SK-N-SH (cell line): ENCODE results near the gene EIF4E1B. TPM values are rescaled to one million over a fixed set of nuclear protein-coding genes. Genes with fewer than 3 reads are reported as not detected.

Source experiments
- CTCF ChIA-PET: fragments of 300-600, 350-600 bp; formaldehyde crosslinking; extraction: SDS; loops from one replicate; lab custom pipeline; 2021; lab: Yijun Ruan, JAX
- POLR2A ChIA-PET: fragments of 350-600 bp; sonication (Branson Sonifier 250); formaldehyde crosslinking; extraction: SDS; loops from one replicate; lab custom pipeline; 2020; ENCODE audit warnings: antibody characterized with exemption, inconsistent platforms; lab: Yijun Ruan, JAX
- DNase-seq: peaks from one replicate; pipeline ENCODE4 v3.0.0; 2012
- H2AFZ ChIP-seq: fragments of 200-600 bp; sonication (generic); 2 replicates; pipeline ENCODE4 v1.8.1; 2016; ENCODE audit warnings: antibody characterized with exemption, mild to moderate bottlenecking, low read depth
- H3F3A ChIP-seq: fragments of 200-600 bp; sonication (generic); replicated peaks from 2 replicates; pipeline ENCODE3; 2016; ENCODE audit warnings: antibody characterized with exemption, mild to moderate bottlenecking; ENCODE audit not compliant: insufficient read depth
- H3K27ac ChIP-seq, 2 experiments: fragments of 200-500 bp in 1 of 2; fragments of 200-600 bp in 1 of 2; sonication (Bioruptor generic) in 1 of 2; sonication (generic), shearing (Covaris generic) in 1 of 2; 2 replicates each; pipeline versions ENCODE4 v1.5.1 to v1.6.1; 2014 to 2016; ENCODE audit warnings: low read depth in 2 of 2, inconsistent platforms in 1 of 2, low read length in 1 of 2, mild to moderate bottlenecking in 1 of 2, mixed read lengths in 1 of 2
- H3K27me3 ChIP-seq: fragments of 200-600 bp; sonication (generic), shearing (Covaris generic); 2 replicates; pipeline ENCODE4 v1.6.1; 2016; ENCODE audit warnings: mixed run types; ENCODE audit not compliant: insufficient read depth
- H3K36me3 ChIP-seq, 2 experiments: fragments of 200-500 bp in 1 of 2; fragments of 200-600 bp in 1 of 2; sonication (Bioruptor generic) in 1 of 2; sonication (generic) in 1 of 2; replicated peaks in 1 of 2; 2 replicates each; pipeline versions ENCODE3 to v1.5.1; 2014 to 2016; ENCODE audit warnings: low read length in 1 of 2, mild to moderate bottlenecking in 1 of 2; ENCODE audit not compliant: insufficient read depth in 2 of 2, control insufficient read depth in 1 of 2
- H3K4me1 ChIP-seq, 2 experiments: fragments of 200-500 bp in 1 of 2; fragments of 200-600 bp in 1 of 2; sonication (Bioruptor generic) in 1 of 2; sonication (generic), shearing (Covaris generic) in 1 of 2; 2 replicates each; pipeline versions ENCODE4 v1.5.1 to v1.6.1; 2014 to 2016; ENCODE audit warnings: low read depth in 1 of 2, low read length in 1 of 2, mixed run types in 1 of 2; ENCODE audit not compliant: insufficient read depth in 2 of 2, control insufficient read depth in 1 of 2
- H3K4me2 ChIP-seq: fragments of 200-600 bp; sonication (generic), shearing (Covaris generic); 2 replicates; pipeline ENCODE4 v1.6.1; 2017; ENCODE audit warnings: mixed run types
- H3K4me3 ChIP-seq, 2 experiments: fragments of 200-500 bp in 1 of 2; fragments of 200-600 bp in 1 of 2; sonication (Bioruptor generic) in 1 of 2; sonication (generic), shearing (Covaris generic) in 1 of 2; 2 replicates each; pipeline versions ENCODE4 v1.5.1 to v1.8.1; 2014 to 2016; ENCODE audit warnings: low read depth in 2 of 2, inconsistent platforms in 1 of 2, low read length in 1 of 2, mild to moderate bottlenecking in 1 of 2, mixed read lengths in 1 of 2, moderate library complexity in 1 of 2
- H3K79me2 ChIP-seq: fragments of 200-600 bp; sonication (generic); 2 replicates; pipeline ENCODE4 v1.8.1; 2017; ENCODE audit warnings: mild to moderate bottlenecking; ENCODE audit not compliant: insufficient read depth
- H3K9ac ChIP-seq: fragments of 200-600 bp; sonication (generic); 2 replicates; pipeline ENCODE4 v1.6.1; 2017; ENCODE audit warnings: mixed run types
- H3K9me2 ChIP-seq: fragments of 200-600 bp; sonication (generic); 2 replicates; pipeline ENCODE4 v1.6.1; 2017; ENCODE audit warnings: mixed run types
- H3K9me3 ChIP-seq: fragments of 200-600 bp; sonication (generic); 2 replicates; pipeline ENCODE4 v1.6.1; 2017; ENCODE audit warnings: mixed run types, mild to moderate bottlenecking, moderate library complexity
- H4K20me1 ChIP-seq: fragments of 200-600 bp; sonication (generic); 2 replicates; pipeline ENCODE4 v1.6.1; 2017; ENCODE audit warnings: mild to moderate bottlenecking, mixed run types; ENCODE audit not compliant: insufficient read depth
- ELF1 ChIP-seq: IDR thresholded peaks from 2 replicates; pipeline ENCODE4 v1.4.0; 2012
- EP300 ChIP-seq, 2 experiments: IDR thresholded peaks; 2 replicates each; pipeline versions ENCODE4 v1.4.0 to v1.6.1; 2012; ENCODE audit warnings: borderline replicate concordance in 1 of 2, low read depth in 1 of 2, low read length in 1 of 2
- EZH2phosphoT487 ChIP-seq: fragments of 200-600 bp; sonication (generic); IDR thresholded peaks from 2 replicates; pipeline ENCODE4 v1.6.1; 2017; ENCODE audit warnings: low read depth, mixed run types, mild to moderate bottlenecking, antibody characterized with exemption, moderate library complexity, borderline replicate concordance
- FOXJ3 ChIP-seq: sonication (generic); formaldehyde crosslinking; IDR thresholded peaks from 2 replicates; pipeline ENCODE4 v1.5.1; 2020; ENCODE audit warnings: mild to moderate bottlenecking, missing genetic modification reagents
- FOXM1 ChIP-seq: IDR thresholded peaks from 2 replicates; pipeline ENCODE4 v1.4.0; 2012; ENCODE audit warnings: low read depth, mild to moderate bottlenecking
- GABPA ChIP-seq: IDR thresholded peaks from 2 replicates; pipeline ENCODE4 v1.4.0; 2012; ENCODE audit warnings: low read depth, mild to moderate bottlenecking
- GATA2 ChIP-seq: sonication (generic); formaldehyde crosslinking; IDR thresholded peaks from 2 replicates; pipeline ENCODE4 v1.5.0; 2020; ENCODE audit warnings: mild to moderate bottlenecking, missing genetic modification reagents
- MEF2A ChIP-seq: IDR thresholded peaks from 2 replicates; pipeline ENCODE4 v1.4.0; 2012; ENCODE audit warnings: low read depth, borderline replicate concordance
- NFIC ChIP-seq: IDR thresholded peaks from 2 replicates; pipeline ENCODE4 v1.4.0; 2012; ENCODE audit warnings: borderline replicate concordance
- NRF1 ChIP-seq: IDR thresholded peaks from 2 replicates; pipeline ENCODE4 v1.6.1; 2012; ENCODE audit warnings: low read depth, mild to moderate bottlenecking, low read length
- POLR2AphosphoS5 ChIP-seq: IDR thresholded peaks from 2 replicates; pipeline ENCODE4 v1.6.1; 2012; ENCODE audit warnings: low read depth, low read length
- SIN3A ChIP-seq: IDR thresholded peaks from 2 replicates; pipeline ENCODE4 v1.6.1; 2012; ENCODE audit warnings: low read depth, mild to moderate bottlenecking, low read length, moderate library complexity, borderline replicate concordance
- SMC3 ChIP-seq: IDR thresholded peaks from 2 replicates; pipeline ENCODE4 v1.6.1; 2012; ENCODE audit warnings: low read depth, low read length, improper control_type of control experiment
- TCF12 ChIP-seq: IDR thresholded peaks from 2 replicates; pipeline ENCODE4 v1.4.0; 2012
- YY1 ChIP-seq: IDR thresholded peaks from 2 replicates; pipeline ENCODE4 v1.4.0; 2012; ENCODE audit warnings: low read depth, mild to moderate bottlenecking
- WGBS: methylation state at CpG from one replicate; pipeline ENCODE4 v1.1.6; 2017; ENCODE audit warnings: low lambda C conversion rate; 5-methylcytosine and 5-hydroxymethylcytosine counted together
- polyA plus RNA-seq, 3 experiments: library from polyadenylated mRNA; depleted of rRNA; stranded (reverse); fragments of >200 nt; gene quantifications; 2 replicates each; pipeline ENCODE4 v1.2.3, GENCODE V29; 2012
- TF ChIP-seq, protein P1 (sequence below): fragments of 150-350 bp; IDR thresholded peaks from 2 replicates; pipeline ENCODE4 v1.6.1; 2016; ENCODE audit warnings: mild to moderate bottlenecking, low read depth, low read length
- TF ChIP-seq, protein P2 (sequence below): fragments of 150-350 bp; IDR thresholded peaks from 2 replicates; pipeline ENCODE4 v1.6.1; 2017; ENCODE audit warnings: antibody characterized with exemption, low read length, low read depth, borderline replicate concordance
- TF ChIP-seq, protein P3 (sequence below): IDR thresholded peaks from 2 replicates; pipeline ENCODE4; 2012
- TF ChIP-seq, protein P4 (sequence below): IDR thresholded peaks from 2 replicates; pipeline ENCODE4 v1.6.1; 2012; ENCODE audit warnings: mild to moderate bottlenecking, low read depth, low read length, moderate library complexity
- TF ChIP-seq, protein P5 (sequence below): IDR thresholded peaks from 2 replicates; pipeline ENCODE4 v1.4.0; 2012; ENCODE audit warnings: low read depth, borderline replicate concordance

The EIF4E1B gene
- polyA plus RNA-seq, 1 of the 3 experiments (the other 2 are of a cell fraction), result not detected

DNA sequence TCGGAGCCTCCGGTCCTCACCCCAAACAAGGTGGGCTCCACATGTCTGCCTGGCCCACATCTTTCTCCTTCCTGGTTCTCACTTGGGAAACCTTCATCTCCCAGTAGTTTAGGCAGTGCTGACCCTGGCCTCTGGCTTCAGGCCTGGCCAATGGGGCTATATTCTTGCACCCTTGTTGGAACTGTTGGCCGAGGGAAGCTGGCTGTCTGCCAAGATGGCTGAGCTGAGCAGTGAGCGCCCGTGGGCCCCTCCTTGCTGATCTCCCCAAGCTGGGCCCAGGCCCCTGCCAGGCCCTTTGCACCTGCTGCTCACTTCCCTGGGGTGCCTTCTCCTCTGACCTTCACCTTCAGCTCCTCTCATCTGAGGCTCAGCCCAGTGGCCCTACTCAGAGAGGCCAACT, 48.1 kb downstream of the EIF4E1B start (continued):
- TF ChIP-seq, protein P1, sequence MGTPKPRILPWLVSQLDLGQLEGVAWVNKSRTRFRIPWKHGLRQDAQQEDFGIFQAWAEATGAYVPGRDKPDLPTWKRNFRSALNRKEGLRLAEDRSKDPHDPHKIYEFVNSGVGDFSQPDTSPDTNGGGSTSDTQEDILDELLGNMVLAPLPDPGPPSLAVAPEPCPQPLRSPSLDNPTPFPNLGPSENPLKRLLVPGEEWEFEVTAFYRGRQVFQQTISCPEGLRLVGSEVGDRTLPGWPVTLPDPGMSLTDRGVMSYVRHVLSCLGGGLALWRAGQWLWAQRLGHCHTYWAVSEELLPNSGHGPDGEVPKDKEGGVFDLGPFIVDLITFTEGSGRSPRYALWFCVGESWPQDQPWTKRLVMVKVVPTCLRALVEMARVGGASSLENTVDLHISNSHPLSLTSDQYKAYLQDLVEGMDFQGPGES, result no peak

DNA sequence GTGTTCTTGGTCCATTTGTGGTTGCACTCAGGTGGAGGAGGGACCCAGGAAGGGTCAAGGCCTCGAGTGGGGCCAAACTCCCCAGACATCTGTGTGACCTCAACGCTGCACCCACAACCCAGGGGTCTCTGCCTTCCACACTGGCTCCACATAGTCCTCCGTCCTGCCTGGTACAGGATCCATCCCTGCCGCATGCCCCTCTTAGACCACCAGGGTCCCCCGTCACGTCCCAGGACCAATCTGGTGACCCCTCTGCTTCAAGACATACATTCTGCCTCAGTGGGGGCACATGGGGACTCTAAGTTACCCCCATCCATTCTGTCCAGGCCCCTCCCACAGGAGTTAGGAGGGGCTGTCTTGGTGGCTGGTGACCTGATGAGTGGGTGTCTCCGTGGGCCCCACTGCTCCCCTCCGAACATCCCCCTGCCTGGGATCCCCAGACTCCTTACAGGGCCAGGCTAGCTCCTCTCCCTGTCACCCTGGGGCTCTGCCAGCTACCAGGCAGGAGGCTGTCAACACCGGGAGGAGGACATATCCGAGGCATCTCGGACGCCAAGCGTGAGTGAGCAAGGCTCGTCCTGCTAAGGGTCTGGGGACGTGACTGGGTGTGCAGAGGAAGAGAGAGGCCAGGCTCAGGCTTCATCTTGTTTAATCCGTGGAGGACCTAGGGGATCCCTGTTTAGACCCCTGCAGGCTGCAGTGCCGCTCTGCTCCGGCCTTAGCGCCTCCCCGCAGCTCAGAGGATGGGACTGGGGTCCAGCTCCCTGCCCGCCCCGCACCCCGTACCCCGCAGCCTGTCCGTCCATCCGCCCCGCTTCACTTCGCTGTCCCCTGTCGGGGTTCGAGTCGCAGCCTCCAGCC, 49.1 kb downstream of the EIF4E1B start:
- Histone ChIP-seq H3K4me1 (peaks cover 0 to 7% of the 10 kb centered on the region in 2 experiments; a peak in 1 of 4 replicates), H3K79me2 (no peaks in the 10 kb centered on the region), H3K4me3 (no peak overlapping the region), H3K9me2 (no peaks in the 10 kb centered on the region), H4K20me1 (no peaks in the 10 kb centered on the region), H2AFZ (no peak overlapping the region), H3K27me3 (no peaks in the 10 kb centered on the region; the same call in 1 of the 2 replicates), H3K9me3 (no peaks in the 10 kb centered on the region), H3K4me2 (no peak overlapping the region), H3K9ac (no peak overlapping the region), H3F3A (no peaks in the 10 kb centered on the region), H3K27ac (no peak overlapping the region), H3K36me3 (no peaks in the 10 kb centered on the region)
- ChIA-PET CTCF (interaction anchor here (0.7 to 2.5 kb wide), 3 partner anchors 19 to 37 kb away, joined by 3 to 16 read pairs (median 3); no protein-coding TSS in a partner anchor), POLR2A (no interaction called here)
- TF ChIP-seq FOXJ3, result no peak
- TF ChIP-seq NFIC, result no peak
- no peak for TF ChIP-seq GATA2
- no peak for TF ChIP-seq SIN3A
- TF ChIP-seq TCF12, result no peak
- TF ChIP-seq, protein P2, sequence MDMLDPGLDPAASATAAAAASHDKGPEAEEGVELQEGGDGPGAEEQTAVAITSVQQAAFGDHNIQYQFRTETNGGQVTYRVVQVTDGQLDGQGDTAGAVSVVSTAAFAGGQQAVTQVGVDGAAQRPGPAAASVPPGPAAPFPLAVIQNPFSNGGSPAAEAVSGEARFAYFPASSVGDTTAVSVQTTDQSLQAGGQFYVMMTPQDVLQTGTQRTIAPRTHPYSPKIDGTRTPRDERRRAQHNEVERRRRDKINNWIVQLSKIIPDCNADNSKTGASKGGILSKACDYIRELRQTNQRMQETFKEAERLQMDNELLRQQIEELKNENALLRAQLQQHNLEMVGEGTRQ, result no peak
- TF ChIP-seq FOXM1, result no peak
- no peak for TF ChIP-seq GABPA
- TF ChIP-seq SMC3, result no peak
- no peak for TF ChIP-seq EP300 (IDR thresholded peaks at IDR 0.05; ENCODE audit: borderline replicate concordance in 1 of 2, low read depth in 1 of 2, low read length in 1 of 2)
- no peak for TF ChIP-seq POLR2AphosphoS5
- TF ChIP-seq, protein P3, sequence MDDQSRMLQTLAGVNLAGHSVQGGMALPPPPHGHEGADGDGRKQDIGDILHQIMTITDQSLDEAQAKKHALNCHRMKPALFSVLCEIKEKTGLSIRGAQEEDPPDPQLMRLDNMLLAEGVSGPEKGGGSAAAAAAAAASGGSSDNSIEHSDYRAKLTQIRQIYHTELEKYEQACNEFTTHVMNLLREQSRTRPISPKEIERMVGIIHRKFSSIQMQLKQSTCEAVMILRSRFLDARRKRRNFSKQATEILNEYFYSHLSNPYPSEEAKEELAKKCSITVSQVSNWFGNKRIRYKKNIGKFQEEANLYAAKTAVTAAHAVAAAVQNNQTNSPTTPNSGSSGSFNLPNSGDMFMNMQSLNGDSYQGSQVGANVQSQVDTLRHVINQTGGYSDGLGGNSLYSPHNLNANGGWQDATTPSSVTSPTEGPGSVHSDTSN, result no peak
- TF ChIP-seq, protein P4, sequence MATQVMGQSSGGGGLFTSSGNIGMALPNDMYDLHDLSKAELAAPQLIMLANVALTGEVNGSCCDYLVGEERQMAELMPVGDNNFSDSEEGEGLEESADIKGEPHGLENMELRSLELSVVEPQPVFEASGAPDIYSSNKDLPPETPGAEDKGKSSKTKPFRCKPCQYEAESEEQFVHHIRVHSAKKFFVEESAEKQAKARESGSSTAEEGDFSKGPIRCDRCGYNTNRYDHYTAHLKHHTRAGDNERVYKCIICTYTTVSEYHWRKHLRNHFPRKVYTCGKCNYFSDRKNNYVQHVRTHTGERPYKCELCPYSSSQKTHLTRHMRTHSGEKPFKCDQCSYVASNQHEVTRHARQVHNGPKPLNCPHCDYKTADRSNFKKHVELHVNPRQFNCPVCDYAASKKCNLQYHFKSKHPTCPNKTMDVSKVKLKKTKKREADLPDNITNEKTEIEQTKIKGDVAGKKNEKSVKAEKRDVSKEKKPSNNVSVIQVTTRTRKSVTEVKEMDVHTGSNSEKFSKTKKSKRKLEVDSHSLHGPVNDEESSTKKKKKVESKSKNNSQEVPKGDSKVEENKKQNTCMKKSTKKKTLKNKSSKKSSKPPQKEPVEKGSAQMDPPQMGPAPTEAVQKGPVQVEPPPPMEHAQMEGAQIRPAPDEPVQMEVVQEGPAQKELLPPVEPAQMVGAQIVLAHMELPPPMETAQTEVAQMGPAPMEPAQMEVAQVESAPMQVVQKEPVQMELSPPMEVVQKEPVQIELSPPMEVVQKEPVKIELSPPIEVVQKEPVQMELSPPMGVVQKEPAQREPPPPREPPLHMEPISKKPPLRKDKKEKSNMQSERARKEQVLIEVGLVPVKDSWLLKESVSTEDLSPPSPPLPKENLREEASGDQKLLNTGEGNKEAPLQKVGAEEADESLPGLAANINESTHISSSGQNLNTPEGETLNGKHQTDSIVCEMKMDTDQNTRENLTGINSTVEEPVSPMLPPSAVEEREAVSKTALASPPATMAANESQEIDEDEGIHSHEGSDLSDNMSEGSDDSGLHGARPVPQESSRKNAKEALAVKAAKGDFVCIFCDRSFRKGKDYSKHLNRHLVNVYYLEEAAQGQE, result no peak
- no peak for TF ChIP-seq YY1
- no peak for TF ChIP-seq ELF1
- TF ChIP-seq EZH2phosphoT487, result no peak
- TF ChIP-seq NRF1, result no peak
- no peak for TF ChIP-seq MEF2A
- TF ChIP-seq, protein P1, result no peak
- TF ChIP-seq, protein P5, sequence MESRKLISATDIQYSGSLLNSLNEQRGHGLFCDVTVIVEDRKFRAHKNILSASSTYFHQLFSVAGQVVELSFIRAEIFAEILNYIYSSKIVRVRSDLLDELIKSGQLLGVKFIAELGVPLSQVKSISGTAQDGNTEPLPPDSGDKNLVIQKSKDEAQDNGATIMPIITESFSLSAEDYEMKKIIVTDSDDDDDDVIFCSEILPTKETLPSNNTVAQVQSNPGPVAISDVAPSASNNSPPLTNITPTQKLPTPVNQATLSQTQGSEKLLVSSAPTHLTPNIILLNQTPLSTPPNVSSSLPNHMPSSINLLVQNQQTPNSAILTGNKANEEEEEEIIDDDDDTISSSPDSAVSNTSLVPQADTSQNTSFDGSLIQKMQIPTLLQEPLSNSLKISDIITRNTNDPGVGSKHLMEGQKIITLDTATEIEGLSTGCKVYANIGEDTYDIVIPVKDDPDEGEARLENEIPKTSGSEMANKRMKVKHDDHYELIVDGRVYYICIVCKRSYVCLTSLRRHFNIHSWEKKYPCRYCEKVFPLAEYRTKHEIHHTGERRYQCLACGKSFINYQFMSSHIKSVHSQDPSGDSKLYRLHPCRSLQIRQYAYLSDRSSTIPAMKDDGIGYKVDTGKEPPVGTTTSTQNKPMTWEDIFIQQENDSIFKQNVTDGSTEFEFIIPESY, result no peak
- DNase-seq, result no peak
- WGBS, result 77% methylated on average over 29 of the region's 31 CpGs
